ENCODE measurements around the gene PLXNB2.

GRCh38 chr22:50270666-50271394, 36.6 kb downstream of the PLXNB2 start:
- TF ChIP-seq, protein P1, sequence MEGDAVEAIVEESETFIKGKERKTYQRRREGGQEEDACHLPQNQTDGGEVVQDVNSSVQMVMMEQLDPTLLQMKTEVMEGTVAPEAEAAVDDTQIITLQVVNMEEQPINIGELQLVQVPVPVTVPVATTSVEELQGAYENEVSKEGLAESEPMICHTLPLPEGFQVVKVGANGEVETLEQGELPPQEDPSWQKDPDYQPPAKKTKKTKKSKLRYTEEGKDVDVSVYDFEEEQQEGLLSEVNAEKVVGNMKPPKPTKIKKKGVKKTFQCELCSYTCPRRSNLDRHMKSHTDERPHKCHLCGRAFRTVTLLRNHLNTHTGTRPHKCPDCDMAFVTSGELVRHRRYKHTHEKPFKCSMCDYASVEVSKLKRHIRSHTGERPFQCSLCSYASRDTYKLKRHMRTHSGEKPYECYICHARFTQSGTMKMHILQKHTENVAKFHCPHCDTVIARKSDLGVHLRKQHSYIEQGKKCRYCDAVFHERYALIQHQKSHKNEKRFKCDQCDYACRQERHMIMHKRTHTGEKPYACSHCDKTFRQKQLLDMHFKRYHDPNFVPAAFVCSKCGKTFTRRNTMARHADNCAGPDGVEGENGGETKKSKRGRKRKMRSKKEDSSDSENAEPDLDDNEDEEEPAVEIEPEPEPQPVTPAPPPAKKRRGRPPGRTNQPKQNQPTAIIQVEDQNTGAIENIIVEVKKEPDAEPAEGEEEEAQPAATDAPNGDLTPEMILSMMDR (IDR thresholded peaks at IDR 0.05; ENCODE audit: low read length), result no peak
- no peak for TF ChIP-seq EZH2 (optimal IDR thresholded peaks at IDR 0.05; ENCODE audit: low read depth, low read length)
